Type B pancreatic cell (in vitro differentiated cells): ENCODE results near the gene TTLL4. TPM values are rescaled to one million over a fixed set of nuclear protein-coding genes. Genes with fewer than 3 reads are reported as not detected.

Experiments used
- DNase-seq: peaks from one replicate; pipeline ENCODE4 v3.0.0; 2021; ENCODE audit warnings: mixed read lengths; ENCODE audit not compliant: unreplicated experiment; ENCODE audit errors: extremely low spot score
- H3K27ac Mint-ChIP-seq: 2 replicates; pipeline ENCODE4 v1.8.0; 2021; ENCODE audit warnings: mild to moderate bottlenecking, mixed read lengths
- H3K27me3 Mint-ChIP-seq: 2 replicates; pipeline ENCODE4 v1.8.0; 2021; ENCODE audit warnings: mixed read lengths
- H3K36me3 Mint-ChIP-seq: 2 replicates; pipeline ENCODE4 v1.8.0; 2021; ENCODE audit warnings: mixed read lengths
- H3K4me1 Mint-ChIP-seq: one replicate; pipeline ENCODE4 v1.8.0; 2021; ENCODE audit warnings: mixed read lengths; ENCODE audit not compliant: unreplicated experiment
- H3K4me3 Mint-ChIP-seq: 2 replicates; pipeline ENCODE4 v1.8.0; 2021; ENCODE audit warnings: mild to moderate bottlenecking, mixed read lengths
- H3K9me3 Mint-ChIP-seq: 2 replicates; pipeline ENCODE4 v1.8.0; 2021; ENCODE audit warnings: mixed read lengths
- CTCF ChIP-seq: fragments of 200-600 bp; sonication (generic); conservative IDR thresholded peaks from 2 replicates; pipeline ENCODE4 v1.5.0; 2021; ENCODE audit warnings: antibody characterized with exemption, mild to moderate bottlenecking
- total RNA-seq: library from RNA; stranded (reverse); gene quantifications from 2 replicates; pipeline ENCODE4 v1.2.1, GENCODE V29; 2021; ENCODE audit warnings: low replicate concordance

Gene TTLL4
- total RNA-seq, 1 donor from 2014 or later = 79.8 TPM

GRCh38 chr2:218691234-218691633 lies 19.4 kb upstream of the TTLL4 start:
- no peaks in the 10 kb centered on the region for H3K27me3 Mint-ChIP-seq
- H3K4me3 Mint-ChIP-seq = no peak overlapping the region
- peaks cover 5% of the 10 kb centered on the region for H3K36me3 Mint-ChIP-seq
- peaks cover 4% of the 10 kb centered on the region for H3K4me1 Mint-ChIP-seq
- H3K27ac Mint-ChIP-seq = no peak overlapping the region
- no peak for DNase-seq
- no peaks in the 10 kb centered on the region for H3K9me3 Mint-ChIP-seq
- no peak for TF ChIP-seq CTCF

- Mint-ChIP-seq H3K4me1 (no peaks in the 10 kb centered on the region), H3K36me3 (no peaks in the 10 kb centered on the region), H3K9me3 (no peaks in the 10 kb centered on the region), H3K27ac (no peak overlapping the region), H3K4me3 (no peak overlapping the region), H3K27me3 (no peaks in the 10 kb centered on the region)
- DNase-seq = no peak
- no peak for TF ChIP-seq CTCF
Measured at GRCh38 chr2:218694405-218695145, 16.1 kb upstream of the TTLL4 start.

GRCh38 chr2:218698885-218699284 lies 11.8 kb upstream of the TTLL4 start:
- no peak overlapping the region for H3K4me3 Mint-ChIP-seq
- no peaks in the 10 kb centered on the region for H3K4me1 Mint-ChIP-seq
- no peaks in the 10 kb centered on the region for H3K27me3 Mint-ChIP-seq
- no peaks in the 10 kb centered on the region for H3K9me3 Mint-ChIP-seq
- no peak for DNase-seq
- H3K36me3 Mint-ChIP-seq = peaks cover 9% of the 10 kb centered on the region
- no peak for TF ChIP-seq CTCF
- no peak overlapping the region for H3K27ac Mint-ChIP-seq

GRCh38 chr2:218701806-218702205 lies 8.8 kb upstream of the TTLL4 start:
- DNase-seq = no peak
- TF ChIP-seq CTCF = no peak
- Mint-ChIP-seq H3K36me3 (peaks cover 9% of the 10 kb centered on the region), H3K4me3 (no peak overlapping the region), H3K9me3 (no peaks in the 10 kb centered on the region), H3K4me1 (no peaks in the 10 kb centered on the region), H3K27me3 (no peaks in the 10 kb centered on the region), H3K27ac (no peak overlapping the region)

GRCh38 chr2:218703341-218703740 lies 7.3 kb upstream of the TTLL4 start:
- no peak for TF ChIP-seq CTCF
- Mint-ChIP-seq H3K36me3 (peaks cover 9% of the 10 kb centered on the region), H3K9me3 (no peaks in the 10 kb centered on the region), H3K27ac (no peak overlapping the region), H3K4me1 (no peaks in the 10 kb centered on the region), H3K4me3 (no peak overlapping the region), H3K27me3 (no peaks in the 10 kb centered on the region)
- no peak for DNase-seq
